Naive thymus-derived CD8-positive, alpha-beta T cell (primary cell): ENCODE data around the gene WNT3A. TPM values are rescaled to one million over a fixed set of nuclear protein-coding genes. Genes with fewer than 3 reads are reported as not detected.

Experiments
- ATAC-seq, 2 donors: fragments of 150-1000 bp; cut with Tn5 transposase in 1 of 2; sonication (Bioruptor Pico), chemical (Tn5 transposase) in 1 of 2; 1 replicate in 1 of 2; 2 replicates in 1 of 2; pipeline ENCODE4 v1.10.0; 2021; ENCODE audit warnings: mild to moderate bottlenecking in 2 of 2, moderate library complexity in 2 of 2
- POLR2A ChIA-PET: fragments of 350-600 bp; sonication (Branson Sonifier 250); formaldehyde crosslinking; loops from one replicate; lab custom pipeline; 2021; ENCODE audit warnings: antibody characterized with exemption; lab: Charles Lee
- DNase-seq, 10 donors: peaks; one replicate each; pipeline versions ENCODE4 v3.0.0 to v3.0.0-alpha.2; 2020 to 2022
- H3K27ac Mint-ChIP-seq, 10 donors: one replicate each; pipeline ENCODE4 v1.8.0; 2020 to 2022; ENCODE audit warnings: mild to moderate bottlenecking in 10 of 10, mixed read lengths in 10 of 10, moderate library complexity in 4 of 10, inconsistent platforms in 1 of 10
- H3K27me3 Mint-ChIP-seq, 5 donors: one replicate each; pipeline ENCODE4 v1.8.0; 2021 to 2022; ENCODE audit warnings: mixed read lengths in 5 of 5
- H3K36me3 Mint-ChIP-seq, 3 donors: one replicate each; pipeline ENCODE4 v1.8.0; 2020 to 2022; ENCODE audit warnings: mixed read lengths in 3 of 3, mild to moderate bottlenecking in 2 of 3, inconsistent platforms in 1 of 3
- H3K4me1 Mint-ChIP-seq, 4 donors: one replicate each; pipeline ENCODE4 v1.8.0; 2021 to 2022; ENCODE audit warnings: mixed read lengths in 4 of 4
- H3K4me3 Mint-ChIP-seq, 10 donors: one replicate each; pipeline ENCODE4 v1.8.0; 2020 to 2022; ENCODE audit warnings: mild to moderate bottlenecking in 10 of 10, mixed read lengths in 10 of 10, moderate library complexity in 6 of 10, inconsistent platforms in 1 of 10
- H3K9me3 Mint-ChIP-seq, 9 donors: one replicate each; pipeline ENCODE4 v1.8.0; 2020 to 2022; ENCODE audit warnings: mixed read lengths in 9 of 9, mild to moderate bottlenecking in 3 of 9, inconsistent platforms in 1 of 9, moderate library complexity in 1 of 9
- polyA plus RNA-seq, 3 donors: library from polyadenylated mRNA; unstranded; fragments of 300-500 nt; fragmentation: Illumina TruSeq; gene quantifications; one replicate each; pipeline ENCODE4 v1.2.3, GENCODE V29; 2021
- total RNA-seq, 8 experiments: library from RNA in 2 of 8; stranded (reverse) in 2 of 8; gene quantifications; one replicate each; pipeline ENCODE4 v1.2.3 and lab custom pipeline; 2021 to 2026

WNT3A gene
- total and polyA plus RNA-seq, 5 experiments from 2014 or later, result not detected

- peak in 1 of 10 donors; percentile 14 for DNase-seq
- Mint-ChIP-seq H3K9me3 (no peaks in the 10 kb centered on the region), H3K36me3 (peaks cover 0 to 2% (median 0%) of the 10 kb centered on the region in 3 donors), H3K27ac (peak overlapping the region in 2 of 10 donors; percentile 45 to 52), H3K27me3 (peaks cover 8 to 64% (median 39%) of the 10 kb centered on the region in 5 donors), H3K4me1 (peaks cover 7 to 17% (median 15%) of the 10 kb centered on the region in 4 donors), H3K4me3 (peak overlapping the region in 5 of 10 donors; percentile 41 to 69 (median 52))
- ATAC-seq, result no peak
- POLR2A ChIA-PET, result no interaction called here
Observed at GRCh38 chr1:228009828-228010775, 3.3 kb downstream of the WNT3A start.

DNA sequence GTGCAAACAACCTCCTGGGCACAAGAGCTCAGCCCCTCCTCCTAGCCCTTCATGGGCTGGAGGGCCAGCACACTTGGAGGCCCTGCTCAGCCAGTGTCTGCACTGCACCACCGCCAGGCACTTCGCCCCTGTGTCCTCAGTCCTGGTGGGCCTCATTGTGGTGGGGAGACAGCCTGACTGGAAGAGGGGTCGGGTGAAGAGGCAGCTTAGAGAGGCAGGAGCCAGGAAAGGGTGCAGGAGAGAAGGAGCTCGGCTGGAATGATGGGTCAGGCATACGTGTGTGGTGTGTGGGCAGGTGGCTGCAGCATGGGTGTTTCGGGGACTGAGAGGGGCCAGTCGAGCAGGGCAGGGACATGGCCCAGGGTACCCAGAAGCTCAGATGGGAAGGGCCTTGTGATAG is 4.1 kb downstream of the WNT3A start:
- POLR2A ChIA-PET, result no interaction called here
- ATAC-seq (no peak), DNase-seq (peak in 1 of 10 donors; percentile 15)
- Mint-ChIP-seq H3K4me3 (peak overlapping the region in 1 of 10 donors; percentile 11), H3K36me3 (peaks cover 0 to 2% (median 0%) of the 10 kb centered on the region in 3 donors), H3K27ac (peak overlapping the region in 2 of 10 donors; percentile 52 to 73), H3K27me3 (peaks cover 8 to 56% (median 30%) of the 10 kb centered on the region in 5 donors), H3K9me3 (no peaks in the 10 kb centered on the region), H3K4me1 (peaks cover 7 to 15% (median 12%) of the 10 kb centered on the region in 4 donors)

GRCh38 chr1:228011721-228012311 is 5.0 kb downstream of the WNT3A start:
- peaks cover 7 to 15% (median 11%) of the 10 kb centered on the region in 4 donors for H3K4me1 Mint-ChIP-seq
- peak overlapping the region in 1 of 10 donors; percentile 50 for H3K4me3 Mint-ChIP-seq
- no peak overlapping the region for H3K27ac Mint-ChIP-seq
- peaks cover 0 to 2% (median 0%) of the 10 kb centered on the region in 3 donors for H3K36me3 Mint-ChIP-seq
- H3K27me3 Mint-ChIP-seq, result peaks cover 8 to 52% (median 28%) of the 10 kb centered on the region in 5 donors
- peak in 1 of 10 donors; percentile 7 for DNase-seq
- no peak for ATAC-seq
- H3K9me3 Mint-ChIP-seq, result no peaks in the 10 kb centered on the region
- POLR2A ChIA-PET, result no interaction called here

GRCh38 chr1:228012555-228012954 is 5.8 kb downstream of the WNT3A start:
- POLR2A ChIA-PET, result no interaction called here
- no peak for ATAC-seq
- Mint-ChIP-seq H3K4me3 (no peak overlapping the region), H3K36me3 (no peaks in the 10 kb centered on the region), H3K4me1 (peaks cover 6 to 15% (median 9%) of the 10 kb centered on the region in 4 donors), H3K27ac (no peak overlapping the region), H3K27me3 (peaks cover 6 to 52% (median 24%) of the 10 kb centered on the region in 5 donors), H3K9me3 (no peaks in the 10 kb centered on the region)
- DNase-seq, result peak in 1 of 10 donors; percentile 4

GRCh38 chr1:228013131-228013934 is 6.5 kb downstream of the WNT3A start:
- H3K4me3 Mint-ChIP-seq, result no peak overlapping the region
- no peak overlapping the region for H3K27ac Mint-ChIP-seq
- DNase-seq, result peak in 1 of 10 donors; percentile 15
- H3K27me3 Mint-ChIP-seq, result peaks cover 6 to 48% (median 24%) of the 10 kb centered on the region in 5 donors
- ATAC-seq, result no peak
- POLR2A ChIA-PET, result no interaction called here
- H3K4me1 Mint-ChIP-seq, result peaks cover 6 to 15% (median 9%) of the 10 kb centered on the region in 4 donors
- H3K9me3 Mint-ChIP-seq, result no peaks in the 10 kb centered on the region
- no peaks in the 10 kb centered on the region for H3K36me3 Mint-ChIP-seq

- no peak overlapping the region for H3K4me3 Mint-ChIP-seq
- ATAC-seq (no peak), DNase-seq (peak in 1 of 10 donors; percentile 15)
- POLR2A ChIA-PET, result no interaction called here
- H3K36me3 Mint-ChIP-seq, result no peaks in the 10 kb centered on the region
- H3K27ac Mint-ChIP-seq, result no peak overlapping the region
- peaks cover 4 to 39% (median 23%) of the 10 kb centered on the region in 5 donors for H3K27me3 Mint-ChIP-seq
- H3K4me1 Mint-ChIP-seq, result peaks cover 3 to 8% (median 6%) of the 10 kb centered on the region in 4 donors
- H3K9me3 Mint-ChIP-seq, result no peaks in the 10 kb centered on the region
Observed at GRCh38 chr1:228013935-228014930, 7.4 kb downstream of the WNT3A start.

GRCh38 chr1:228015276-228016180 is 8.7 kb downstream of the WNT3A start:
- Mint-ChIP-seq H3K36me3 (no peaks in the 10 kb centered on the region), H3K27me3 (peaks cover 4 to 26% (median 14%) of the 10 kb centered on the region in 5 donors), H3K27ac (peak overlapping the region in 1 of 10 donors; percentile 76), H3K4me3 (no peak overlapping the region), H3K4me1 (peaks cover 0 to 2% (median 2%) of the 10 kb centered on the region in 4 donors), H3K9me3 (no peaks in the 10 kb centered on the region)
- POLR2A ChIA-PET, result no interaction called here
- DNase-seq (peak in 1 of 10 donors; percentile 4), ATAC-seq (no peak)

- Mint-ChIP-seq H3K27ac (no peak overlapping the region), H3K4me3 (no peak overlapping the region), H3K36me3 (no peaks in the 10 kb centered on the region), H3K9me3 (no peaks in the 10 kb centered on the region), H3K27me3 (peaks cover 3 to 20% (median 9%) of the 10 kb centered on the region in 5 donors), H3K4me1 (peaks cover 0 to 2% (median 0%) of the 10 kb centered on the region in 4 donors)
- ATAC-seq (no peak), DNase-seq (peak in 1 of 10 donors; percentile 2)
- POLR2A ChIA-PET, result no interaction called here
Observed at GRCh38 chr1:228016181-228016510, 9.3 kb downstream of the WNT3A start.

- H3K9me3 Mint-ChIP-seq, result no peaks in the 10 kb centered on the region
- H3K27me3 Mint-ChIP-seq, result peaks cover 0 to 13% (median 4%) of the 10 kb centered on the region in 5 donors
- POLR2A ChIA-PET, result no interaction called here
- H3K27ac Mint-ChIP-seq, result no peak overlapping the region
- ATAC-seq, result no peak
- no peaks in the 10 kb centered on the region for H3K36me3 Mint-ChIP-seq
- H3K4me1 Mint-ChIP-seq, result no peaks in the 10 kb centered on the region
- no peak overlapping the region for H3K4me3 Mint-ChIP-seq
- no peak for DNase-seq
Observed at GRCh38 chr1:228016653-228017355, 10.0 kb downstream of the WNT3A start.

- no peaks in the 10 kb centered on the region for H3K4me1 Mint-ChIP-seq
- DNase-seq, result no peak
Observed at GRCh38 chr1:228017356-228018124, 10.7 kb downstream of the WNT3A start.

More at GRCh38 chr1:228017356-228018124, 10.7 kb downstream of the WNT3A start:
- ATAC-seq, result no peak
- Mint-ChIP-seq H3K36me3 (no peaks in the 10 kb centered on the region), H3K27me3 (peaks cover 0 to 13% (median 4%) of the 10 kb centered on the region in 5 donors), H3K4me3 (no peak overlapping the region), H3K27ac (no peak overlapping the region), H3K9me3 (no peaks in the 10 kb centered on the region)
- POLR2A ChIA-PET, result no interaction called here
